ENCODE results near the gene OGFOD2.
A peak's percentile ranks its signal among the peaks of the same experiment; 100 is the strongest.
"Not testable (repeated sequence)": the region's sequence is repeated elsewhere in the genome, so short reads cannot be mapped to it uniquely, and the experiment has no call there.

Gene OGFOD2

GRCh38 chr12:122974892-122975789 lies at the start of gene OGFOD2:
Gene OGFOD2, plus strand, starts transcription at chr12:122975244. Its CDS starts 8 bp downstream, at chr12:122975252.
- peak; percentile 48 for DNase-seq (ENCODE audit: low read depth, low spot score)
- peak within 1 kb of the TSS; percentile 90 for H3K27ac ChIP-seq

- DNase-seq (ENCODE audit: low read depth, low spot score), result no peak
- H3K27ac ChIP-seq, result no peak overlapping the region
Observed at GRCh38 chr12:122927756-122928403, 47.2 kb upstream of the OGFOD2 start.

DNA sequence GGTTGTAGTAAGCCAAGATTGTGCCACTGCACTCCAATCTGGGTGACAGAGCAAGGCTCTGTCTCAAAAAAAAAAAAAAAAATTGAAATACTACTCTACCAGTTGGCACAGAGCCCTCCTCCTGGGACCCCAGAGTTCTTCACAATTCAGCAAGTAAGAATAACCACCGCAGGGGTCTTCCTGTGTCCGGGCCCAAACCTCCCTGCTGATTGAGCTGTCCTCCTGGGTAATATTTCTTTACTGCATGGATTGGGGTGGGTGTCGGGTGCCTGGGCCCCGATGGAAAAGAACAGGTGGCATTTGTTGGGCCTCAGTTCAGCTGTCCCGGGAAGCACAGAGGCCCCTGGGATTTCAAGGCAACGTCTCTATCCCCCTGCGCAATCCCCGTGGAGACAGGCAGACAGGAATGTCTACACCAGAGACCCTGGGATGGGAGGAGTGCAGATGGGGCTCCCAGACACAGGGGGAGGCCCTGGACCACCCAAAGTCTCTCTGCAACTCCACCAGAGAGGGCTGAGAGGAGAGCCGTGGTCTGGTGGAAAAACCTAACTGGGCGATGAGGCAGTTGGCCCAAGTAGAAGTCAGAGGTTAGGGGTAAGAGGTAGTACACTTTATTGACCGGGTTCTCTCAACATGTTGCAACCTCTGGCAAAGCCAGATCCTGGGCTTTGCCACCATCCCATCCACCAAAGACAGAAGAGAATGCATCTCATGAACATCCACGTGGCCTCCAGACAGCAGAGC lies 46.5 kb upstream of the OGFOD2 start:
- no peak for DNase-seq (ENCODE audit: low read depth, low spot score)
- H3K27ac ChIP-seq, result no peak overlapping the region

- no peak for DNase-seq (ENCODE audit: low read depth, low spot score)
- H3K27ac ChIP-seq, result no peak overlapping the region
Observed at GRCh38 chr12:122929148-122929538, 45.9 kb upstream of the OGFOD2 start.

GRCh38 chr12:122929812-122930211 lies 45.2 kb upstream of the OGFOD2 start:
- DNase-seq (ENCODE audit: low read depth, low spot score), result no peak
- H3K27ac ChIP-seq, result no peak overlapping the region

DNA sequence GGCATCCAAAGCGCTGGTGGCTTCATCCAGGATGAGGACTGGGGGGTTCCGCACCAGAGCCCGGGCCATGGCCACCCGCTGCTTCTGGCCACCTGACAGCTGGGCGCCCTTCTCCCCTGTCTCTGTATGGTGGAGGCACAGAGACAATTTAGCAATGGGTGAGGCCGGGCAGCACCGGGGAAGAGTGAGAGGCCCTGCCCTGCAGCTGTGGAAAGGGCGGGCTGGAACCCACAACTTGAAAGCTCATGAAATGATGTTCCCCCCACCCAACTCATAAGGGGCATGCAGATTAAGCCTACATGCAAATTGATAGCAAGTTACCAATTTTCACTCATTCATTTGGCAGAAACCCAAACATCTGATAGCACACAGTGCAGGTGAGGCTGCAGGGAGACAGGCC lies 42.8 kb upstream of the OGFOD2 start:
- no peak for DNase-seq (ENCODE audit: low read depth, low spot score)
- no peak overlapping the region for H3K27ac ChIP-seq

GRCh38 chr12:122934722-122935121 lies 40.3 kb upstream of the OGFOD2 start:
- no peak overlapping the region for H3K27ac ChIP-seq
- no peak for DNase-seq (ENCODE audit: low read depth, low spot score)

GRCh38 chr12:122935318-122935717 lies 39.7 kb upstream of the OGFOD2 start:
- no peak overlapping the region for H3K27ac ChIP-seq
- DNase-seq (ENCODE audit: low read depth, low spot score), result no peak

DNA sequence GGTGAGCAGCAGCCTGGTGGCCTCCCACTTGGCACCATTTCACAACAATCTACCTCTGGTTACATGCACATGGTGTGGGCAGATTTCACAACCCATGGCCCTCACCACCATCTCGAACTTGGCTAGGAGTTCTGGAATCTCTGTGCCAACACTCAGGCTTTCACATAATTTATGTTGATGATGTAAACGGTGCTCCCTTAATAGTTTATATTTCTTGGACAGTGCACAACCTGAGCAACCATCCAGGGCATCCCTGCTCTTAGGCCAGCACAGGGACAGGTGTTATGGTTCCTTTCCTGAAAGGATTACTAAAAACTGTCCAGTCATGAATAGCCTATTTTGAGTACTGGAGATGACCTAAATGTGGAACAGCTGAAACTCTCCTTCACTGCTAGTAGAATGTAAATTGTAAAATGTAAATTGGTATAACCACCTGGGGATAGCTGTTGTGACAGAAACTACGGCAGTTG lies 37.4 kb upstream of the OGFOD2 start:
- no peak for DNase-seq (ENCODE audit: low read depth, low spot score)
- no peak overlapping the region for H3K27ac ChIP-seq

DNA sequence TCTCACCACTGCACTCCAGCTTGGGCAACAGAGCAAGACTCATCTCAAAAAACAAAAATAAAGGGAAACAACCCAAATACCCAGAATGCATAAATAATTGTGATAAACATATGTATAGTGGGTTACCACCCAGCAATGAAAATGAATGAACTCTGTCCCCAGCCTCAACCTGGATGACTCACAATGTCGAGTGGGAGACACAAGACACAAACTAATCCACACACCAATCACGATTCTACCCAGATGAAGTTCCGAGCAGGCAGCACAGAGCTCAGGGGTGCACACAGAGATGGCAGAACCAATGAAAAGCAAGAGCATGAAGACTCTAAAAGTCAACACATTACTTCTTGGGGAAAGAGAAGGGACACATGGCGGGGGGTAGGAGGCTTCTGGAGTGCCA lies 35.9 kb upstream of the OGFOD2 start:
- no peak for DNase-seq (ENCODE audit: low read depth, low spot score)
- H3K27ac ChIP-seq, result no peak overlapping the region

DNA sequence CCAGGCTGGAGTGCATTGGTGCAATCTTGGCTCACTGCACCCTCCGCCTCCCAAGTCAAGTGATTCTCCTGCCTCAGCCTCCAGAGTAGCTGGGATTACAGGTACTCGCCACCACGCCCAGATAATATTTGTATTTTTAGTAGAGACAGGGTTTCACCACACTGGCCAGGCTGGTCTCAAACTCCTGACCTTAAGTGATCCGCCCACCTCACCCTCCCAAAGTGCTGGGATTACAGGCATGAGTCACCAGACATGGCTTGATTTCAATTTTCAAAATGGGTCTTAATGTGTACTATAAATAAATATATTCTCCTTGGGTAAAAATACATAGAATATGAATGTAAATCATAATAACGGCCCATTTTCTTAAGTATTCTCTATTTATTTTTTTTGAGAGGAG lies 33.7 kb upstream of the OGFOD2 start:
- DNase-seq (ENCODE audit: low read depth, low spot score), result not testable (repeated sequence)
- H3K27ac ChIP-seq, result peak overlapping the region; percentile 94

DNA sequence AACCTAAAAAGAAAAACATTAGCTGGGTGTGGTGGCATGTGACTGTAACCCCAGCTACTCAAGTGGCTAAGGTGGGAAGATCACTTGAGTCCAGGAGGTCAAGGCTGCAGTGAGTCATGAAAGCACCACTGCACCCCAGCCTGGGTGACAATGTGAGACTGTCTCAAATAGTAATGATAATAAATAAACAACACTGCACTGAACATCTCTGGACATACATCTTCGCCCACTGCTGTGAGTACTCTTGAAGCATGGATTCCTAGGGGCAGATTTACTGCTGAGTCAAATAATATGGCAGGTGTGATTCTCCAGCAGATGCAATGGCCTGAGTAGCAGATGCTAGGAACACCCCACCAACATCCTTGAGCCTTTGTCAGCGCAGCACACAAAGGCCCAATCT lies 32.4 kb upstream of the OGFOD2 start:
- no peak for DNase-seq (ENCODE audit: low read depth, low spot score)
- H3K27ac ChIP-seq, result peak overlapping the region; percentile 94

GRCh38 chr12:122943196-122943595 lies 31.8 kb upstream of the OGFOD2 start:
- DNase-seq (ENCODE audit: low read depth, low spot score), result no peak
- peak overlapping the region; percentile 94 for H3K27ac ChIP-seq

GRCh38 chr12:122944605-122945592 lies 30.1 kb upstream of the OGFOD2 start:
- DNase-seq (ENCODE audit: low read depth, low spot score), result peak; percentile 57
- H3K27ac ChIP-seq, result peak overlapping the region; percentile 94

DNA sequence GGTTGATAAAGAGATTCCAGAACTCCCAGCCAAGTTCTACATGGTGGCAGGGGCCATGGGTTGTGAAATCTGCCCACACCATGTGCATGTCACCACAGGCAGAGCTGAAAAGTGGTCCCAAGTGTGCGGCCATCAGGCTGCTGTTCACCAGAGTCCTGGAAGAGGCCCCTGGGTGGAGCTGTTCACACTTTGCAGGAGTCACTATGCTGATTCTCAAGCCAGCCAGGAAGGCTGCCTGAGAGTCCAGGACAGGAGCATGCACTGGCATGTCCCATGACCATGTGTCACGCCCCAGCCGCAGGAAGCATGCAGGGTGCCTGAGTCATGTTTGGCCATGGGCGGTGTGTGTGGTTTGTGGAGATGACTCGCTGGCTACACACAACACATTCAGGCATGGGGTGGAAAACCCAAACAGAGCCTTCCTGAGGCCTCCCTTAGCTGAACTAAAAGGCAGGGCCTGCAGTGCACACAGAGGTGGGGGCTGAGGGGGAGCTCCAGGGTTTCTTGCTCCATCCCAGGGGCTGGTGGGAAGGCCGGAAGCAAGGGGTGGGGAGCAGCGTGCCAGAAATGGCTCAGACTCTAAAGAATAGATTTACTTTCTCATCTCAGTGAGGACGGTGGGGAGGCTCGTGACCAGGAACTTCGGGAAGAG lies 28.2 kb upstream of the OGFOD2 start:
- H3K27ac ChIP-seq, result peak overlapping the region; percentile 94
- peak; percentile 100 for DNase-seq (ENCODE audit: low read depth, low spot score)

- DNase-seq (ENCODE audit: low read depth, low spot score), result no peak
- peak overlapping the region; percentile 94 for H3K27ac ChIP-seq
Observed at GRCh38 chr12:122947352-122947792, 27.7 kb upstream of the OGFOD2 start.

- H3K27ac ChIP-seq, result no peak overlapping the region
- DNase-seq (ENCODE audit: low read depth, low spot score), result no peak
Observed at GRCh38 chr12:122948605-122949004, 26.4 kb upstream of the OGFOD2 start.

GRCh38 chr12:122949405-122949804 lies 25.6 kb upstream of the OGFOD2 start:
- DNase-seq (ENCODE audit: low read depth, low spot score), result no peak
- H3K27ac ChIP-seq, result no peak overlapping the region
